SK-N-SH (cell line): ENCODE data around the gene SLFNL1.

ENCODE experiments used
- EP300 ChIP-seq, 2 experiments: IDR thresholded peaks; 2 replicates each; pipeline versions ENCODE4 v1.4.0 to v1.6.1; 2012; ENCODE audit warnings: borderline replicate concordance in 1 of 2, low read depth in 1 of 2, low read length in 1 of 2
- EZH2phosphoT487 ChIP-seq: fragments of 200-600 bp; sonication (generic); IDR thresholded peaks from 2 replicates; pipeline ENCODE4 v1.6.1; 2017; ENCODE audit warnings: low read depth, mixed run types, mild to moderate bottlenecking, antibody characterized with exemption, moderate library complexity, borderline replicate concordance
- JUND ChIP-seq: IDR thresholded peaks from 2 replicates; pipeline ENCODE4 v1.4.0; 2012
- SMC3 ChIP-seq: IDR thresholded peaks from 2 replicates; pipeline ENCODE4 v1.6.1; 2012; ENCODE audit warnings: low read depth, low read length, improper control_type of control experiment
- TCF12 ChIP-seq: IDR thresholded peaks from 2 replicates; pipeline ENCODE4 v1.4.0; 2012
- TF ChIP-seq, protein P1 (sequence below): fragments of 200-600 bp; sonication (generic); IDR thresholded peaks from 2 replicates; pipeline ENCODE4 v1.6.1; 2017; ENCODE audit warnings: antibody characterized with exemption, mild to moderate bottlenecking, moderate library complexity

DNA sequence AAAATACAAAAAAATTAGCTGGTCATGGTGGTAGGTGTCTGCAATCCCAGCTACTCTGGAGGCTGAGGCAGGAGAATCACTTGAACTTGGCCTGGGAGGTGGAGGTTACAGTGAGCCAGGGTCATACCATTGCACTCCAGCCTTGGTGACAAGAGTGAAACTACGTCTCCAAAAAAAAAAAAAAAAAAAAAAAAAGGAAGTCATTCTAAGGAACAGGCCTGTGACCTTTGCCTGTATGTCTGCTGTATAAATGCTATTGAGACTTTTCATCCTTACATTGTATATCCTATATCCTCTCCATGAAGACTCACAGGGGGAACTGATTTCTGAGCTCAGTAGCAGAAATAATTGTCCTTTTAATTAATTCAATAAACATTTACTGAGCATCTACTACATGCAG, 49.6 kb downstream of the SLFNL1 start:
- TF ChIP-seq, protein P1, sequence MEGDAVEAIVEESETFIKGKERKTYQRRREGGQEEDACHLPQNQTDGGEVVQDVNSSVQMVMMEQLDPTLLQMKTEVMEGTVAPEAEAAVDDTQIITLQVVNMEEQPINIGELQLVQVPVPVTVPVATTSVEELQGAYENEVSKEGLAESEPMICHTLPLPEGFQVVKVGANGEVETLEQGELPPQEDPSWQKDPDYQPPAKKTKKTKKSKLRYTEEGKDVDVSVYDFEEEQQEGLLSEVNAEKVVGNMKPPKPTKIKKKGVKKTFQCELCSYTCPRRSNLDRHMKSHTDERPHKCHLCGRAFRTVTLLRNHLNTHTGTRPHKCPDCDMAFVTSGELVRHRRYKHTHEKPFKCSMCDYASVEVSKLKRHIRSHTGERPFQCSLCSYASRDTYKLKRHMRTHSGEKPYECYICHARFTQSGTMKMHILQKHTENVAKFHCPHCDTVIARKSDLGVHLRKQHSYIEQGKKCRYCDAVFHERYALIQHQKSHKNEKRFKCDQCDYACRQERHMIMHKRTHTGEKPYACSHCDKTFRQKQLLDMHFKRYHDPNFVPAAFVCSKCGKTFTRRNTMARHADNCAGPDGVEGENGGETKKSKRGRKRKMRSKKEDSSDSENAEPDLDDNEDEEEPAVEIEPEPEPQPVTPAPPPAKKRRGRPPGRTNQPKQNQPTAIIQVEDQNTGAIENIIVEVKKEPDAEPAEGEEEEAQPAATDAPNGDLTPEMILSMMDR, result no peak
- TF ChIP-seq EP300 (IDR thresholded peaks at IDR 0.05; ENCODE audit: borderline replicate concordance in 1 of 2, low read depth in 1 of 2, low read length in 1 of 2) (no peak), SMC3 (no peak), EZH2phosphoT487 (no peak), JUND (no peak), TCF12 (no peak)
